IMR-90 (cell line): ENCODE results near the gene ADRA2B. TPM values are rescaled to one million over a fixed set of nuclear protein-coding genes. Genes with fewer than 3 reads are reported as not detected.

ENCODE experiments used
- ATAC-seq: fragments of 200-7000 bp; cut with Tn5 transposase; 2 replicates; pipeline ENCODE4 v1.9.1; 2020; ENCODE audit warnings: low read depth, mild to moderate bottlenecking, moderate library complexity
- BruUV-seq: library from RNA; stranded (reverse); fragments of 400-500 nt; replicated peaks from 2 replicates; lab custom pipeline; 2021; lab: Mats Ljungman, UMichigan
- CTCF ChIA-PET: fragments of 300-600 bp; formaldehyde crosslinking; extraction: SDS; loops from one replicate; lab custom pipeline; 2021; ENCODE audit warnings: antibody characterized with exemption; lab: Yijun Ruan, JAX
- POLR2A ChIA-PET: fragments of 300-600 bp; sonication (Branson Sonifier 250); formaldehyde crosslinking; loops from one replicate; lab custom pipeline; 2022; ENCODE audit warnings: antibody characterized with exemption; ENCODE audit not compliant: unreplicated experiment; lab: Charles Lee
- DNase-seq: peaks from one replicate; pipeline ENCODE4 v3.0.0; 2013
- H2AFZ ChIP-seq: replicated peaks from 2 replicates; pipeline ENCODE3; 2013; ENCODE audit warnings: low read length, mild to moderate bottlenecking; ENCODE audit not compliant: poor library complexity
- H2AK5ac ChIP-seq: 2 replicates; pipeline ENCODE4 v1.6.1; 2013; ENCODE audit warnings: low read depth, low read length, inconsistent platforms
- H2AK9ac ChIP-seq: replicated peaks from 2 replicates; pipeline ENCODE3; 2013; ENCODE audit warnings: mild to moderate bottlenecking, low read depth, low read length, moderate library complexity; ENCODE audit not compliant: poor library complexity
- H2BK120ac ChIP-seq: 2 replicates; pipeline ENCODE4 v1.6.1; 2013; ENCODE audit warnings: low read depth, low read length, inconsistent platforms
- H2BK15ac ChIP-seq: 3 replicates; pipeline ENCODE4 v1.6.1; 2013; ENCODE audit warnings: low read depth, low read length, inconsistent platforms
- H2BK20ac ChIP-seq: 2 replicates; pipeline ENCODE4 v1.6.1; 2013; ENCODE audit warnings: low read depth, mild to moderate bottlenecking, inconsistent platforms, low read length, moderate library complexity
- H2BK5ac ChIP-seq: 2 replicates; pipeline ENCODE4 v1.6.1; 2013; ENCODE audit warnings: mild to moderate bottlenecking, low read depth, low read length, inconsistent platforms; ENCODE audit not compliant: poor library complexity, severe bottlenecking
- H3K14ac ChIP-seq: replicated peaks from 2 replicates; pipeline ENCODE4 v1.6.1; 2013; ENCODE audit warnings: low read depth, low read length, inconsistent platforms
- H3K18ac ChIP-seq: 2 replicates; pipeline ENCODE4 v1.6.1; 2013; ENCODE audit warnings: low read depth, low read length, control low read depth
- H3K23ac ChIP-seq: 2 replicates; pipeline ENCODE4 v1.6.1; 2013; ENCODE audit warnings: low read depth, low read length, inconsistent platforms
- H3K27ac ChIP-seq: 2 replicates; pipeline ENCODE4 v1.5.1; 2013; ENCODE audit warnings: mild to moderate bottlenecking, control low read depth, low read length; ENCODE audit not compliant: insufficient read depth
- H3K27me3 ChIP-seq: 2 replicates; pipeline ENCODE4 v1.6.1; 2013; ENCODE audit warnings: low read length; ENCODE audit not compliant: control insufficient read depth, insufficient read depth
- H3K36me3 ChIP-seq: 2 replicates; pipeline ENCODE4 v1.6.1; 2013; ENCODE audit warnings: low read length, mixed read lengths; ENCODE audit not compliant: control insufficient read depth, insufficient read depth
- H3K4ac ChIP-seq: 2 replicates; pipeline ENCODE4 v1.6.1; 2013; ENCODE audit warnings: low read depth, low read length, inconsistent platforms
- H3K4me1 ChIP-seq: 2 replicates; pipeline ENCODE4 v1.6.1; 2013; ENCODE audit warnings: low read length, mixed read lengths; ENCODE audit not compliant: control insufficient read depth, insufficient read depth
- H3K4me2 ChIP-seq: 2 replicates; pipeline ENCODE4 v1.6.1; 2013; ENCODE audit warnings: low read depth, mild to moderate bottlenecking, control low read depth, low read length, moderate library complexity
- H3K4me3 ChIP-seq: 2 replicates; pipeline ENCODE4 v1.5.1; 2013; ENCODE audit warnings: low read depth, mild to moderate bottlenecking, control low read depth, low read length, moderate library complexity; ENCODE audit not compliant: insufficient read depth
- H3K56ac ChIP-seq: 2 replicates; pipeline ENCODE4 v1.6.1; 2013; ENCODE audit warnings: low read length, inconsistent platforms; ENCODE audit not compliant: insufficient read depth; ENCODE audit errors: extremely low read depth
- H3K79me1 ChIP-seq, 2 experiments: 2 replicates each; pipeline ENCODE4 v1.6.1; 2013; ENCODE audit warnings: low read length in 2 of 2, inconsistent platforms in 1 of 2, low read depth in 1 of 2
- H3K9ac ChIP-seq: 2 replicates; pipeline ENCODE4 v1.6.1; 2013; ENCODE audit warnings: low read depth, low read length, control low read depth
- H3K9me1 ChIP-seq: 2 replicates; pipeline ENCODE4 v1.6.1; 2013; ENCODE audit warnings: low read length, inconsistent platforms; ENCODE audit not compliant: insufficient read depth
- H3K9me3 ChIP-seq: 2 replicates; pipeline ENCODE4 v1.6.1; 2013; ENCODE audit warnings: low read length; ENCODE audit not compliant: control insufficient read depth, insufficient read depth
- H4K20me1 ChIP-seq: 2 replicates; pipeline ENCODE4 v1.6.1; 2013; ENCODE audit warnings: low read length, inconsistent platforms; ENCODE audit not compliant: insufficient read depth
- H4K5ac ChIP-seq: 2 replicates; pipeline ENCODE4 v1.6.1; 2013; ENCODE audit warnings: mild to moderate bottlenecking, low read depth, low read length, control low read depth
- H4K8ac ChIP-seq, 2 experiments: 2 replicates each; pipeline ENCODE4 v1.6.1; 2013; ENCODE audit warnings: low read depth in 2 of 2, low read length in 2 of 2, control low read depth in 1 of 2, inconsistent platforms in 1 of 2
- H4K91ac ChIP-seq: 2 replicates; pipeline ENCODE4 v1.6.1; 2013; ENCODE audit warnings: low read depth, low read length, inconsistent platforms; ENCODE audit not compliant: insufficient read depth
- BHLHE40 ChIP-seq: fragments of 150-350 bp; IDR thresholded peaks from 2 replicates; pipeline ENCODE4 v1.6.1; 2016; ENCODE audit warnings: mild to moderate bottlenecking, low read depth, low read length
- CEBPB ChIP-seq: IDR thresholded peaks from 2 replicates; pipeline ENCODE4 v1.6.1; 2012; ENCODE audit warnings: low read depth, low read length, improper control_type of control experiment
- CHD1 ChIP-seq: IDR thresholded peaks from 2 replicates; pipeline ENCODE4 v1.6.1; 2012; ENCODE audit warnings: low read depth, low read length, improper control_type of control experiment
- CTCF ChIP-seq: conservative IDR thresholded peaks from 2 replicates; pipeline ENCODE4 v1.5.1; 2012; ENCODE audit warnings: mild to moderate bottlenecking, low read depth, low read length, improper control_type of control experiment
- FOS ChIP-seq: fragments of 150-350 bp; IDR thresholded peaks from 2 replicates; pipeline ENCODE4 v1.6.1; 2016; ENCODE audit warnings: low read depth, low read length
- MAZ ChIP-seq: IDR thresholded peaks from 2 replicates; pipeline ENCODE4 v1.6.1; 2012; ENCODE audit warnings: low read depth, mild to moderate bottlenecking, low read length, improper control_type of control experiment, moderate library complexity, borderline replicate concordance
- MXI1 ChIP-seq: IDR thresholded peaks from 2 replicates; pipeline ENCODE4 v1.6.1; 2012; ENCODE audit warnings: low read depth, mild to moderate bottlenecking, low read length, moderate library complexity, borderline replicate concordance
- POLR2A ChIP-seq: IDR thresholded peaks from 2 replicates; pipeline ENCODE4 v1.6.1; 2012; ENCODE audit warnings: mild to moderate bottlenecking, low read depth, low read length
- RAD21 ChIP-seq: IDR thresholded peaks from 2 replicates; pipeline ENCODE4 v1.6.1; 2012; ENCODE audit warnings: low read length, improper control_type of control experiment
- RCOR1 ChIP-seq: IDR thresholded peaks from 2 replicates; pipeline ENCODE4 v1.6.1; 2012; ENCODE audit warnings: mild to moderate bottlenecking, low read length, improper control_type of control experiment; ENCODE audit not compliant: insufficient replicate concordance
- RFX5 ChIP-seq: IDR thresholded peaks from 2 replicates; pipeline ENCODE4 v1.8.0; 2012; ENCODE audit warnings: low read depth, mild to moderate bottlenecking, low read length, moderate library complexity
- SMC3 ChIP-seq: fragments of 150-350 bp; IDR thresholded peaks from 2 replicates; pipeline ENCODE4 v1.6.1; 2016; ENCODE audit warnings: low read depth, mild to moderate bottlenecking, antibody characterized with exemption, low read length, moderate library complexity
- USF2 ChIP-seq: fragments of 150-350 bp; IDR thresholded peaks from 2 replicates; pipeline ENCODE4 v1.6.1; 2017; ENCODE audit warnings: mild to moderate bottlenecking, antibody characterized with exemption, low read length, low read depth
- WGBS, 2 experiments: methylation state at CpG; one replicate each; pipeline versions ENCODE4 v1.1.5 to v1.1.7; 2013; ENCODE audit warnings: missing lambda C conversion rate in 2 of 2; ENCODE audit not compliant: insufficient read length in 1 of 2; ENCODE audit errors: extremely low coverage in 2 of 2; 5-methylcytosine and 5-hydroxymethylcytosine counted together
- dilution Hi-C: fragments of 300-500 bp; cut with HindIII; formaldehyde crosslinking; loops from one replicate; pipeline ENCODE4 v1.14.3; 2018; ENCODE audit warnings: low sequenced_read_pairs; ENCODE audit not compliant: unreplicated experiment
- in situ Hi-C: fragments of 300-500 bp; cut with MboI; formaldehyde crosslinking; loops from 3 replicates; pipeline ENCODE4 v1.14.3; 2019; ENCODE audit warnings: low sequenced_read_pairs, inconsistent platforms, mixed read lengths
- intact Hi-C: fragments of 100-400 bp; cut with micrococcal nuclease; formaldehyde crosslinking; loops from 2 replicates; pipeline ENCODE4 v1.10.0; 2022
- polyA plus RNA-seq, 3 experiments: library from polyadenylated mRNA; depleted of rRNA; stranded (reverse); fragments of >200 nt; gene quantifications; 2 replicates each; pipeline ENCODE4 v1.2.3, GENCODE V29; 2012; ENCODE audit warnings: low replicate concordance in 1 of 3
- total RNA-seq: library from RNA; depleted of rRNA; stranded (reverse); fragments of >200 nt; gene quantifications from 2 replicates; pipeline ENCODE4 v1.2.3, GENCODE V29; 2012

Gene ADRA2B
- total and polyA plus RNA-seq, 2 of the 4 experiments (the other 2 are of a cell fraction): not detected

GRCh38 chr2:96108541-96109360 lies 7.6 kb downstream of the ADRA2B start (continued):
- TF ChIP-seq MXI1: no peak

- dilution Hi-C loops: no loop called here
- no TSS peak for BruUV-seq
- CTCF ChIA-PET: interaction anchor here (0.9 kb wide), 1 partner anchor 9 kb away, joined by 4 read pairs; no protein-coding TSS in a partner anchor
These were observed 8.2 kb downstream of the ADRA2B start for GRCh38 chr2:96108151-96108540.

More at GRCh38 chr2:96108151-96108540, 8.2 kb downstream of the ADRA2B start:
- Histone ChIP-seq H4K20me1 (no peaks in the 10 kb centered on the region), H3K4me2 (no peak overlapping the region), H2BK5ac (no peak overlapping the region), H2BK15ac (no peak overlapping the region), H2AK9ac (no peak overlapping the region), H4K8ac (no peak overlapping the region), H3K4me1 (no peaks in the 10 kb centered on the region; the same call in 1 of the 2 replicates), H2AFZ (no peak overlapping the region), H3K56ac (no peak overlapping the region), H3K9me3 (peaks cover 15% of the 10 kb centered on the region), H2BK20ac (no peak overlapping the region), H2AK5ac (no peak overlapping the region), H4K91ac (no peak overlapping the region), H3K4ac (no peak overlapping the region), H3K9ac (no peak overlapping the region), H3K36me3 (no peaks in the 10 kb centered on the region), H3K79me1 (no peaks in the 10 kb centered on the region), H4K5ac (no peak overlapping the region), H3K4me3 (no peak overlapping the region), H3K9me1 (no peaks in the 10 kb centered on the region), H2BK120ac (no peak overlapping the region), H3K23ac (no peak overlapping the region), H3K27me3 (peaks cover 62% of the 10 kb centered on the region), H3K18ac (no peak overlapping the region), H3K27ac (no peak overlapping the region), H3K14ac (no peak overlapping the region)
- ATAC-seq: no peak
- intact Hi-C loops: no loop called here
- TF ChIP-seq USF2 (no peak), RAD21 (no peak), RCOR1 (no peak), RFX5 (no peak), BHLHE40 (no peak), CHD1 (no peak), CEBPB (no peak), MAZ (no peak), MXI1 (no peak), POLR2A (no peak), CTCF (no peak), FOS (no peak), SMC3 (no peak)
- POLR2A ChIA-PET: no interaction called here
- in situ Hi-C loops: loop anchor here (25.0 kb wide), 1 partner anchor 96 kb away; no protein-coding TSS in a partner anchor
- 60% methylated on average over 1 of the region's 5 CpGs; no CpG with 5 or more reads in 1 of the 2 experiments for WGBS, 2 experiments
- DNase-seq: no peak
